A549 treated with DMSO at 1 μM for 4 hours (cell line): ENCODE measurements around the gene PACSIN1. TPM values are rescaled to one million over a fixed set of nuclear protein-coding genes. Genes with fewer than 3 reads are reported as not detected.

Source experiments
- total RNA-seq: library from RNA; stranded (reverse); fragments of 200-300 nt; extraction: Qiagen RNA extraction; gene quantifications from 5 replicates; pipeline ENCODE4 v1.2.3, GENCODE V29; 2022; ENCODE audit warnings: low read depth

The PACSIN1 gene
- total RNA-seq = 0.04 to 0.14 TPM (median 0.06 TPM) in 5 replicates

GRCh38 chr6:34465531-34466241 lies at the start of gene PACSIN1:
TSS of gene PACSIN1 (plus strand) at chr6:34466076. CDS start at chr6:34526306, 60,230 bp downstream.

GRCh38 chr6:34425498-34426410 lies 40.1 kb upstream of the PACSIN1 start, which contains the start of gene RPS10:
TSS of gene RPS10 (minus strand) at chr6:34426069. CDS start at chr6:34425221, 848 bp downstream.

GRCh38 chr6:34556031-34556471 lies 90.2 kb downstream of the PACSIN1 start, which contains the start of gene SPDEF:
TSS of gene SPDEF (minus strand) at chr6:34556329. CDS start at chr6:34544455, 11,874 bp downstream.

Other genes starting within 250 kb of the PACSIN1 start
- 551 to 747 TPM (median 635 TPM) in 5 replicates for gene HMGA1, start 229.2 kb upstream of the PACSIN1 start, total RNA-seq
- 17.7 to 31.2 TPM (median 30.8 TPM) in 5 replicates for gene SMIM29, start 217.1 kb upstream of the PACSIN1 start, total RNA-seq
- gene NUDT3, start 73.4 kb upstream of the PACSIN1 start, total RNA-seq = 6.3 to 8.9 TPM (median 6.6 TPM) in 5 replicates
- gene RPS10, start 40.0 kb upstream of the PACSIN1 start, total RNA-seq = 1,931 to 2,114 TPM (median 1,979 TPM) in 5 replicates
- gene SPDEF, start 90.3 kb downstream of the PACSIN1 start, total RNA-seq = 1.5 to 2.8 TPM (median 2.6 TPM) in 5 replicates
- 31.0 to 33.6 TPM (median 32.8 TPM) in 5 replicates for gene ILRUN, start 230.7 kb downstream of the PACSIN1 start, total RNA-seq